ENCODE data around the gene SIX5.

DNA sequence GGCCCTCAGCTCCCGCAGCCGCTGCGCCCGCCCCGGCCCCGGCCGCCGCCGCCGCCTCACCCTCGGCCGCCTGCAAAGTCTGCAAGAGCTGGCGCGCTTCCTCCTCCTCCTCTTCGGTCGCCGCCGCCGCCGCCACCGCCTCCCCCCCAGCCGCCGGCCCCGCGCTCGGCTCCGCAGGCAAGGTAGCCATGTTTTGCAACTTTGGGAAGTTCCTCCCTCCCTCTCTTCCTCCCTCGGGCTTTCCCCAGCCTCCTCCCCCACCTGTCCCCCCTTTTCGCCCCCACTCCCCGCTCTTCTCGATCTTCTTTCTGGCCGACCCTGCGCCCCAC, 433 bp downstream of the SIX5 start:
- TF ChIP-seq EZH2phosphoT487 (IDR thresholded peaks at IDR 0.05; ENCODE audit: borderline replicate concordance, low read length) (no peak), EZH2 (IDR thresholded peaks at IDR 0.05; ENCODE audit: low read length, unreplicated experiment) (no peak)
